ENCODE results near the gene NTRK2.

Gene NTRK2

GRCh38 chr9:84897362-84898094, 228.0 kb downstream of the NTRK2 start:
- TF ChIP-seq TEAD4 (IDR thresholded peaks at IDR 0.05) (no peak), RAD21 (IDR thresholded peaks at IDR 0.05; ENCODE audit: low read depth) (no peak), CREB1 (IDR thresholded peaks at IDR 0.05; ENCODE audit: low read depth) (no peak), REST (IDR thresholded peaks at IDR 0.05; ENCODE audit: low read depth) (no peak), EGR1 (IDR thresholded peaks at IDR 0.05) (no peak), TAF1 (IDR thresholded peaks at IDR 0.05; ENCODE audit: low read depth) (no peak), MAX (IDR thresholded peaks at IDR 0.05) (no peak), EP300 (IDR thresholded peaks at IDR 0.05; ENCODE audit: borderline replicate concordance) (no peak), TCF12 (IDR thresholded peaks at IDR 0.05; ENCODE audit: low read depth) (no peak), FOXM1 (IDR thresholded peaks at IDR 0.05; ENCODE audit: borderline replicate concordance, low read depth) (no peak), CEBPB (IDR thresholded peaks at IDR 0.05) (no peak), YY1 (IDR thresholded peaks at IDR 0.05; ENCODE audit: low read depth) (no peak), USF1 (IDR thresholded peaks at IDR 0.05) (no peak), ZBTB7A (IDR thresholded peaks at IDR 0.05; ENCODE audit: low read depth) (no peak), NFIC (IDR thresholded peaks at IDR 0.05) (no peak)

GRCh38 chr9:84898188-84898587, 228.7 kb downstream of the NTRK2 start:
- no peak for TF ChIP-seq REST (IDR thresholded peaks at IDR 0.05; ENCODE audit: low read depth)
- TF ChIP-seq ZBTB7A (IDR thresholded peaks at IDR 0.05; ENCODE audit: low read depth), result no peak
- no peak for TF ChIP-seq TCF12 (IDR thresholded peaks at IDR 0.05; ENCODE audit: low read depth)
- no peak for TF ChIP-seq TEAD4 (IDR thresholded peaks at IDR 0.05)
- TF ChIP-seq YY1 (IDR thresholded peaks at IDR 0.05; ENCODE audit: low read depth), result no peak
- no peak for TF ChIP-seq EP300 (IDR thresholded peaks at IDR 0.05; ENCODE audit: borderline replicate concordance)
- no peak for TF ChIP-seq CREB1 (IDR thresholded peaks at IDR 0.05; ENCODE audit: low read depth)
- no peak for TF ChIP-seq EGR1 (IDR thresholded peaks at IDR 0.05)
- no peak for TF ChIP-seq MAX (IDR thresholded peaks at IDR 0.05)
- TF ChIP-seq USF1 (IDR thresholded peaks at IDR 0.05), result no peak

- no peak for TF ChIP-seq RAD21 (IDR thresholded peaks at IDR 0.05; ENCODE audit: low read depth)
- no peak for TF ChIP-seq CREB1 (IDR thresholded peaks at IDR 0.05; ENCODE audit: low read depth)
- no peak for TF ChIP-seq CEBPB (IDR thresholded peaks at IDR 0.05)
- no peak for TF ChIP-seq REST (IDR thresholded peaks at IDR 0.05; ENCODE audit: low read depth)
- no peak for TF ChIP-seq ZBTB7A (IDR thresholded peaks at IDR 0.05; ENCODE audit: low read depth)
- no peak for TF ChIP-seq MAX (IDR thresholded peaks at IDR 0.05)
- no peak for TF ChIP-seq EGR1 (IDR thresholded peaks at IDR 0.05)
- TF ChIP-seq YY1 (IDR thresholded peaks at IDR 0.05; ENCODE audit: low read depth), result no peak
- no peak for TF ChIP-seq TAF1 (IDR thresholded peaks at IDR 0.05; ENCODE audit: low read depth)
- no peak for TF ChIP-seq FOXM1 (IDR thresholded peaks at IDR 0.05; ENCODE audit: borderline replicate concordance, low read depth)
- no peak for TF ChIP-seq TCF12 (IDR thresholded peaks at IDR 0.05; ENCODE audit: low read depth)
- TF ChIP-seq NFIC (IDR thresholded peaks at IDR 0.05), result no peak
- TF ChIP-seq USF1 (IDR thresholded peaks at IDR 0.05), result no peak
- no peak for TF ChIP-seq TEAD4 (IDR thresholded peaks at IDR 0.05)
- TF ChIP-seq EP300 (IDR thresholded peaks at IDR 0.05; ENCODE audit: borderline replicate concordance), result no peak
Observed at GRCh38 chr9:84899326-84899725, 229.8 kb downstream of the NTRK2 start.

All from Ishikawa (cell line).